Thymus (tissue), 11 donors: ENCODE measurements around the gene JTB. TPM values are rescaled to one million over a fixed set of nuclear protein-coding genes. Genes with fewer than 3 reads are reported as not detected.
"Not testable (repeated sequence)": the region's sequence is repeated elsewhere in the genome, so short reads cannot be mapped to it uniquely, and the experiment has no call there.

Source experiments
- DNase-seq, 9 donors: peaks; one replicate each; pipeline ENCODE4 v3.0.0-alpha.2; 2013; ENCODE audit warnings: low spot score in 9 of 9, low read depth in 6 of 9, missing footprints in 1 of 9
- H3K27ac ChIP-seq, 2 donors: one replicate each; pipeline ENCODE4 v1.5.1; 2013; ENCODE audit warnings: control low read depth in 1 of 2, low read depth in 1 of 2, low read length in 1 of 2, mild to moderate bottlenecking in 1 of 2, moderate library complexity in 1 of 2
- H3K27me3 ChIP-seq, 2 donors: one replicate each; pipeline ENCODE4 v1.5.1; 2013; ENCODE audit warnings: low read length in 1 of 2; ENCODE audit not compliant: control insufficient read depth in 2 of 2, insufficient read depth in 1 of 2
- H3K36me3 ChIP-seq, 2 donors: one replicate each; pipeline ENCODE4 v1.5.1; 2013; ENCODE audit warnings: low read length in 1 of 2, mild to moderate bottlenecking in 1 of 2, moderate library complexity in 1 of 2; ENCODE audit not compliant: control insufficient read depth in 2 of 2, insufficient read depth in 2 of 2
- H3K4me1 ChIP-seq, 2 donors: one replicate each; pipeline ENCODE4 v1.5.1; 2013; ENCODE audit warnings: low read length in 2 of 2; ENCODE audit not compliant: control insufficient read depth in 2 of 2, insufficient read depth in 2 of 2
- H3K4me3 ChIP-seq, 2 donors: one replicate each; pipeline ENCODE4 v1.5.1; 2013; ENCODE audit warnings: low read length in 2 of 2, control low read depth in 1 of 2, mild to moderate bottlenecking in 1 of 2
- H3K9me3 ChIP-seq, 2 donors: one replicate each; pipeline ENCODE4 v1.5.1; 2013; ENCODE audit warnings: low read length in 1 of 2, mild to moderate bottlenecking in 1 of 2; ENCODE audit not compliant: control insufficient read depth in 2 of 2, insufficient read depth in 1 of 2
- WGBS: extraction: QIAGEN DNeasy Blood & Tissue Kit; methylation state at CpG from one replicate; pipeline ENCODE4 v1.1.7; 2013; 5-methylcytosine and 5-hydroxymethylcytosine counted together
- polyA plus RNA-seq: library from polyadenylated mRNA; stranded (reverse); fragments of 200-250 nt; gene quantifications from one replicate; pipeline ENCODE4 v1.2.3, GENCODE V29; 2013
- total RNA-seq: library from RNA; stranded (reverse); fragments of 120-200 nt; gene quantifications from one replicate; pipeline ENCODE4 v1.2.4, GENCODE V29; 2013
- donor health status: healthy.

The JTB gene
- total and polyA plus RNA-seq, 2 donors: 134 to 180 TPM

- WGBS: 55% methylated on average over 7 of the region's 7 CpGs
- no peak for DNase-seq
- H3K4me1 ChIP-seq: peaks cover 8 to 22% of the 10 kb centered on the region in 2 donors
- peaks cover 2 to 13% of the 10 kb centered on the region in 2 donors for H3K27me3 ChIP-seq
- peak overlapping the region; percentile 35 to 50 for H3K4me3 ChIP-seq
- H3K9me3 ChIP-seq: no peaks in the 10 kb centered on the region
- H3K36me3 ChIP-seq: no peaks in the 10 kb centered on the region
- peak overlapping the region; percentile 36 to 69 for H3K27ac ChIP-seq
These were observed 8.0 kb upstream of the JTB start for GRCh38 chr1:153985341-153985912.

GRCh38 chr1:153984123-153984894, 6.8 kb upstream of the JTB start:
- WGBS: 88% methylated on average over 6 of the region's 6 CpGs
- DNase-seq: no peak

GRCh38 chr1:153981735-153982134, 4.3 kb upstream of the JTB start:
- DNase-seq, H3K27ac ChIP-seq, H3K4me3 ChIP-seq, H3K9me3 ChIP-seq, H3K36me3 ChIP-seq: not testable (repeated sequence)
- Histone ChIP-seq H3K4me1 (peaks cover 9 to 22% of the 10 kb centered on the region in 2 donors), H3K27me3 (peaks cover 2 to 13% of the 10 kb centered on the region in 2 donors)
- 96% methylated on average over 2 of the region's 2 CpGs for WGBS

More at GRCh38 chr1:153984123-153984894, 6.8 kb upstream of the JTB start:
- Histone ChIP-seq H3K36me3 (no peaks in the 10 kb centered on the region), H3K27ac (no peak overlapping the region), H3K27me3 (peaks cover 2 to 13% of the 10 kb centered on the region in 2 donors), H3K4me3 (no peak overlapping the region), H3K4me1 (peaks cover 8 to 18% of the 10 kb centered on the region in 2 donors), H3K9me3 (no peaks in the 10 kb centered on the region)

- not testable (repeated sequence) for H3K4me3 ChIP-seq, H3K27ac ChIP-seq, H3K9me3 ChIP-seq, DNase-seq, H3K27me3 ChIP-seq
- 97% methylated on average over 12 of the region's 12 CpGs for WGBS
- peaks cover 17 to 18% of the 10 kb centered on the region in 2 donors for H3K36me3 ChIP-seq
- peaks cover 6 to 21% of the 10 kb centered on the region in 2 donors for H3K4me1 ChIP-seq
These were observed 1.6 kb upstream of the JTB start for GRCh38 chr1:153979091-153979490.

GRCh38 chr1:153978274-153978909, 918 bp upstream of the JTB start:
- Histone ChIP-seq H3K27me3 (no peaks in the 10 kb centered on the region), H3K27ac (peak overlapping the region in 1 of 2 donors; percentile 80), H3K4me1 (peaks cover 6 to 21% of the 10 kb centered on the region in 2 donors), H3K36me3 (peaks cover 24 to 25% of the 10 kb centered on the region in 2 donors), H3K4me3 (peak overlapping the region; percentile 93 to 98), H3K9me3 (no peaks in the 10 kb centered on the region)
- WGBS: 86% methylated on average over 9 of the region's 9 CpGs
- no peak for DNase-seq

GRCh38 chr1:153976819-153977249, 640 bp downstream of the JTB start:
- Histone ChIP-seq H3K27me3 (no peaks in the 10 kb centered on the region), H3K27ac (peak overlapping the region; percentile 77 to 92), H3K9me3 (peaks cover 0 to 1% of the 10 kb centered on the region in 2 donors), H3K36me3 (peaks cover 35 to 36% of the 10 kb centered on the region in 2 donors), H3K4me3 (peak overlapping the region; percentile 93 to 98), H3K4me1 (peaks cover 6 to 24% of the 10 kb centered on the region in 2 donors)
- DNase-seq: no peak
- WGBS: 2% methylated on average over 16 of the region's 16 CpGs

- H3K27me3 ChIP-seq: no peaks in the 10 kb centered on the region
- H3K4me1 ChIP-seq: peaks cover 10 to 30% of the 10 kb centered on the region in 2 donors
- H3K27ac ChIP-seq: no peak overlapping the region
- 97% methylated on average over 7 of the region's 7 CpGs for WGBS
- peaks cover 0 to 1% of the 10 kb centered on the region in 2 donors for H3K9me3 ChIP-seq
- DNase-seq: no peak
- H3K4me3 ChIP-seq: no peak overlapping the region
- peaks cover 35 to 36% of the 10 kb centered on the region in 2 donors for H3K36me3 ChIP-seq
These were observed 3.9 kb downstream of the JTB start for GRCh38 chr1:153973525-153973924.

GRCh38 chr1:153973071-153973470, 4.4 kb downstream of the JTB start:
- Histone ChIP-seq H3K9me3 (peaks cover 0 to 1% of the 10 kb centered on the region in 2 donors), H3K36me3 (peaks cover 35 to 36% of the 10 kb centered on the region in 2 donors), H3K27me3 (no peaks in the 10 kb centered on the region), H3K4me1 (peaks cover 11 to 31% of the 10 kb centered on the region in 2 donors), H3K27ac (no peak overlapping the region), H3K4me3 (no peak overlapping the region)
- no peak for DNase-seq
- WGBS: 100% methylated on average over 3 of the region's 3 CpGs

GRCh38 chr1:153970346-153970745, 7.1 kb downstream of the JTB start:
- Histone ChIP-seq H3K36me3 (peaks cover 28 to 29% of the 10 kb centered on the region in 2 donors), H3K9me3 (peaks cover 0 to 1% of the 10 kb centered on the region in 2 donors), H3K4me3 (no peak overlapping the region), H3K4me1 (peaks cover 18 to 31% of the 10 kb centered on the region in 2 donors), H3K27me3 (no peaks in the 10 kb centered on the region), H3K27ac (no peak overlapping the region)
- 98% methylated on average over 2 of the region's 2 CpGs for WGBS
- DNase-seq: no peak
